DOHH2 (cell line): ENCODE results near the gene SRC.

Experiments
- H3F3A ChIP-seq: fragments of 200-600 bp; sonication (generic), shearing (Covaris generic); 2 replicates; pipeline ENCODE4 v1.6.0; 2016; ENCODE audit warnings: antibody characterized with exemption, mild to moderate bottlenecking; ENCODE audit not compliant: control insufficient read depth, insufficient read depth
- H3K27ac ChIP-seq: fragments of 200-600 bp; sonication (generic); 2 replicates; pipeline ENCODE4 v1.5.1; 2014; ENCODE audit warnings: low read depth, mild to moderate bottlenecking, low read length, moderate library complexity
- H3K27me3 ChIP-seq: fragments of 200-600 bp; sonication (generic); 2 replicates; pipeline ENCODE4 v1.6.1; 2014; ENCODE audit warnings: mild to moderate bottlenecking, low read length, mixed read lengths; ENCODE audit not compliant: control insufficient read depth
- H3K36me3 ChIP-seq: fragments of 200-600 bp; sonication (generic); 2 replicates; pipeline ENCODE4 v1.6.1; 2014; ENCODE audit warnings: mild to moderate bottlenecking, low read length, moderate library complexity, mixed read lengths; ENCODE audit not compliant: control insufficient read depth
- H3K4me1 ChIP-seq: fragments of 200-600 bp; sonication (generic); 2 replicates; pipeline ENCODE4 v1.6.1; 2014; ENCODE audit warnings: mild to moderate bottlenecking, low read length, mixed read lengths; ENCODE audit not compliant: control insufficient read depth
- H3K4me2 ChIP-seq: fragments of 200-600 bp; sonication (generic); 2 replicates; pipeline ENCODE4 v1.6.0; 2014; ENCODE audit warnings: mild to moderate bottlenecking, low read length, moderate library complexity
- H3K4me3 ChIP-seq: fragments of 200-600 bp; sonication (generic); 2 replicates; pipeline ENCODE4 v1.5.1; 2014; ENCODE audit warnings: mild to moderate bottlenecking, low read length, mixed read lengths
- H3K79me2 ChIP-seq: fragments of 200-600 bp; sonication (generic); 2 replicates; pipeline ENCODE4 v1.6.1; 2014; ENCODE audit warnings: mild to moderate bottlenecking, low read length, mixed read lengths; ENCODE audit not compliant: control insufficient read depth
- H3K9me2 ChIP-seq: fragments of 200-600 bp; sonication (generic); replicated peaks from 2 replicates; pipeline ENCODE4 v1.6.1; 2014; ENCODE audit warnings: mild to moderate bottlenecking, low read length, mixed read lengths; ENCODE audit not compliant: control insufficient read depth
- H3K9me3 ChIP-seq: fragments of 200-600 bp; sonication (generic); 2 replicates; pipeline ENCODE4 v1.6.1; 2014; ENCODE audit warnings: antibody characterized with exemption, low read length, mixed read lengths; ENCODE audit not compliant: control insufficient read depth, insufficient read depth
- H4K20me1 ChIP-seq: fragments of 200-600 bp; sonication (generic); 2 replicates; pipeline ENCODE4 v1.6.0; 2014; ENCODE audit warnings: low read depth, mild to moderate bottlenecking, antibody characterized with exemption, low read length, moderate library complexity; ENCODE audit not compliant: control insufficient read depth, insufficient read depth
- EZH2phosphoT487 ChIP-seq: fragments of 200-600 bp; sonication (generic); IDR thresholded peaks from 2 replicates; pipeline ENCODE4 v1.6.1; 2017; ENCODE audit warnings: borderline replicate concordance, mild to moderate bottlenecking, antibody characterized with exemption, low read length, moderate library complexity, mixed read lengths
- TF ChIP-seq, protein P1 (sequence below): fragments of 200-600 bp; sonication (generic); IDR thresholded peaks from one replicate; pipeline ENCODE4 v1.5.1; 2014; ENCODE audit warnings: antibody characterized with exemption, mild to moderate bottlenecking, low read depth, low read length; ENCODE audit not compliant: poor library complexity, severe bottlenecking

The SRC gene

DNA sequence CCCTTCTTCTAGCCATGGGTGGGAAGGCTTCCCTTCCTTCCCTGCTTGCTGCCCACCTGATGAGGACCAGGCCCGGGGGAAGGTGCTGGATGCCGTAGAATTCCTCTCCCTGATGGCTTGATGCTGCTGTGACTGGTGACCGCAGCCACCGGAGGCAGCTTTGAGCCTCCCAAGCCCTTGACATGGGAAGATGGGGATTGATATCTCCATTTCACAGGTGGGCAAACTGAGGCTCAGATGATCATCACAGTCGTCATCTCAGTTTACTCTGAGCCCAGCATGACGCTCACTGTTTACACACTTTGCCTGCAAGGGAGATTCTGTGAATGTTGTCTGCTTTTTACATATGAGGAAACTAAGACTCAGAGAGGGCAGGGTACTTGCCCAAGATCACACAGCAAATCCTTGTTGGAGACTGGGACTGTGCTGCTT lies 43.9 kb downstream of the SRC start:
- Histone ChIP-seq H3K27ac (no peak overlapping the region), H3K36me3 (no peaks in the 10 kb centered on the region), H3K79me2 (no peaks in the 10 kb centered on the region), H3K4me3 (no peak overlapping the region), H3F3A (no peaks in the 10 kb centered on the region), H3K27me3 (peaks cover 3% of the 10 kb centered on the region; the same call in 1 of the 2 replicates), H3K9me3 (no peaks in the 10 kb centered on the region), H4K20me1 (no peaks in the 10 kb centered on the region), H3K4me1 (peaks cover 1% of the 10 kb centered on the region; the same call in 1 of the 2 replicates), H3K4me2 (no peak overlapping the region), H3K9me2 (no peaks in the 10 kb centered on the region)
- TF ChIP-seq, protein P1, sequence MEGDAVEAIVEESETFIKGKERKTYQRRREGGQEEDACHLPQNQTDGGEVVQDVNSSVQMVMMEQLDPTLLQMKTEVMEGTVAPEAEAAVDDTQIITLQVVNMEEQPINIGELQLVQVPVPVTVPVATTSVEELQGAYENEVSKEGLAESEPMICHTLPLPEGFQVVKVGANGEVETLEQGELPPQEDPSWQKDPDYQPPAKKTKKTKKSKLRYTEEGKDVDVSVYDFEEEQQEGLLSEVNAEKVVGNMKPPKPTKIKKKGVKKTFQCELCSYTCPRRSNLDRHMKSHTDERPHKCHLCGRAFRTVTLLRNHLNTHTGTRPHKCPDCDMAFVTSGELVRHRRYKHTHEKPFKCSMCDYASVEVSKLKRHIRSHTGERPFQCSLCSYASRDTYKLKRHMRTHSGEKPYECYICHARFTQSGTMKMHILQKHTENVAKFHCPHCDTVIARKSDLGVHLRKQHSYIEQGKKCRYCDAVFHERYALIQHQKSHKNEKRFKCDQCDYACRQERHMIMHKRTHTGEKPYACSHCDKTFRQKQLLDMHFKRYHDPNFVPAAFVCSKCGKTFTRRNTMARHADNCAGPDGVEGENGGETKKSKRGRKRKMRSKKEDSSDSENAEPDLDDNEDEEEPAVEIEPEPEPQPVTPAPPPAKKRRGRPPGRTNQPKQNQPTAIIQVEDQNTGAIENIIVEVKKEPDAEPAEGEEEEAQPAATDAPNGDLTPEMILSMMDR: no peak
- no peak for TF ChIP-seq EZH2phosphoT487

DNA sequence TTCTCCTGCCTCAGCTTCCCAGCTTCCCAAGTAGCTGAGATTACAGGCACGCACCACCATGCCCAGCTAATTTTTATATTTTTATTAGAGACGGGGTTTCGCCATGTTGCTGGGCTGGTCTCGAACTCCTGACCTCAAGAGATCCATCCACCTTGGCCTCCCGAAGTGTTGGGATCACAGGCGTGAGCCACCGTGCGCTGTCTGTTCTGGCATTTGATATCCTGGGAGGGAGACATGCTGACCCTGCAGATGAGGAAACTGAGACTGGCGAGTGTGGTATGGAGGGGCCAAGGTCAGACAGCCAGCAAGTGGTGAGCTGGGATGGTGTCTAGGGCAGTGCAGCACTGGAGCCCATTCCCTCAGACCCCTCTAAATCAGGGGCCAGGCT lies 44.6 kb downstream of the SRC start:
- Histone ChIP-seq H3K27ac (no peak overlapping the region), H4K20me1 (no peaks in the 10 kb centered on the region), H3K9me2 (no peaks in the 10 kb centered on the region), H3K4me2 (no peak overlapping the region), H3K4me3 (no peak overlapping the region), H3K4me1 (no peaks in the 10 kb centered on the region), H3K36me3 (no peaks in the 10 kb centered on the region), H3K27me3 (no peaks in the 10 kb centered on the region), H3K79me2 (no peaks in the 10 kb centered on the region), H3F3A (no peaks in the 10 kb centered on the region), H3K9me3 (no peaks in the 10 kb centered on the region)
- TF ChIP-seq, protein P1: no peak
- no peak for TF ChIP-seq EZH2phosphoT487

DNA sequence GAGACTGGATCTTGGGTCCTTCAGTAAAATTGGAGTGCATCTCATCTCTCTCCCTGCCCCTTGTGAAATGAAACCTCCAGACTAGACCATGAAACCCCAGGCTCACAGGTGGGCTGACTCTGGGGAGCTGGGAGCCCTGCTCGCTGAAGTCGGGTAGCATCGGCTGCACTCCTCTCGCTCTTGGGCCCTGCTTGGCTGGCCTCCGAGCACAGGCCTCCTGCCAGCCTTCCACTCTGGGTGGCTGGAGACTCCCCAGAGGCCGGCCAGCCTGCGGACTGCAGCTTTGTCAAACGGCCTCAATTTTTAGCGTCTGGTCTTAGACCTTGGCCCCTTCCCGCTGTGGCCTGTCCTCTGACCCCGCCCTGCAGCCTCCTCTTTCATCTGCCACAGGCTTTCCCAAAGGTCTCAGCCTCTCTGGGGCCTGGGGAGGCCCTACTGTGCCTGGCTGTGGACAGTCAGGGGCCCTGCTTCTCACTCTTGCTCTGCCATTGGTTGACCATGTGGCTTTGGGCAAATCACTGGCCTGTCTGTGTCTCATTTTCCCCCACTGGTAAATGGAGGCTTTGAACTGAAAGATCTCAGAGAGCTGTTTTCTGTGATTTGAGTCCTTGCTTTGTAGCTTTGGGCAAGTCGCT lies 45.1 kb downstream of the SRC start:
- Histone ChIP-seq H3K9me3 (no peaks in the 10 kb centered on the region), H3K4me1 (no peaks in the 10 kb centered on the region), H3K9me2 (no peaks in the 10 kb centered on the region), H3F3A (no peaks in the 10 kb centered on the region), H4K20me1 (no peaks in the 10 kb centered on the region), H3K4me2 (no peak overlapping the region), H3K36me3 (no peaks in the 10 kb centered on the region), H3K27ac (no peak overlapping the region), H3K79me2 (no peaks in the 10 kb centered on the region), H3K27me3 (no peaks in the 10 kb centered on the region), H3K4me3 (no peak overlapping the region)
- no peak for TF ChIP-seq EZH2phosphoT487
- TF ChIP-seq, protein P1: no peak
